DND-41 (cell line): Measurements from ENCODE around the gene PEX14.
A peak's percentile ranks its signal among the peaks of the same experiment; 100 is the strongest.

ENCODE experiments used
- ATAC-seq: fragments of 200-7000 bp; cut with Tn5 transposase; 3 replicates; pipeline ENCODE4 v1.9.1; 2021; ENCODE audit warnings: low read depth; ENCODE audit not compliant: insufficient read depth
- DNase-seq: peaks from one replicate; pipeline ENCODE4 v3.0.0-alpha.2; 2020
- H2AFZ ChIP-seq: 2 replicates; pipeline ENCODE4 v1.6.0; 2012; ENCODE audit warnings: low read depth, low read length
- H3K27ac ChIP-seq: 2 replicates; pipeline ENCODE4 v1.5.1; 2012; ENCODE audit warnings: low read length, inconsistent platforms
- H3K27me3 ChIP-seq: fragments of 200-600 bp; sonication (generic); 2 replicates; pipeline ENCODE4 v1.6.0; 2012; ENCODE audit warnings: low read length, mild to moderate bottlenecking, inconsistent platforms; ENCODE audit not compliant: insufficient read depth, poor library complexity
- H3K36me3 ChIP-seq: 2 replicates; pipeline ENCODE4 v1.5.1; 2012; ENCODE audit warnings: low read length, inconsistent platforms; ENCODE audit not compliant: insufficient read depth
- H3K4me1 ChIP-seq: 2 replicates; pipeline ENCODE4 v1.5.1; 2012; ENCODE audit warnings: mild to moderate bottlenecking, low read length; ENCODE audit not compliant: insufficient read depth
- H3K4me2 ChIP-seq: 2 replicates; pipeline ENCODE4 v1.6.0; 2012; ENCODE audit warnings: mild to moderate bottlenecking, moderate library complexity, low read length, inconsistent platforms; ENCODE audit not compliant: insufficient read depth
- H3K4me3 ChIP-seq, 2 experiments: fragments of 200-600 bp in 1 of 2; shearing (Covaris generic) in 1 of 2; 2 replicates each; pipeline ENCODE4 v1.5.1; 2012 to 2016; ENCODE audit warnings: inconsistent platforms in 2 of 2, low read length in 2 of 2, mild to moderate bottlenecking in 2 of 2, low read depth in 1 of 2, moderate library complexity in 1 of 2
- H3K79me2 ChIP-seq: 2 replicates; pipeline ENCODE4 v1.6.0; 2012; ENCODE audit warnings: low read length, inconsistent platforms; ENCODE audit not compliant: insufficient read depth
- H3K9ac ChIP-seq: 2 replicates; pipeline ENCODE4 v1.6.0; 2012; ENCODE audit warnings: low read depth, mild to moderate bottlenecking, inconsistent platforms, low read length, moderate library complexity
- H3K9me3 ChIP-seq: 2 replicates; pipeline ENCODE4 v1.5.1; 2012; ENCODE audit warnings: low read length, moderate library complexity, mild to moderate bottlenecking, inconsistent platforms; ENCODE audit not compliant: insufficient read depth, severe bottlenecking
- H4K20me1 ChIP-seq: 2 replicates; pipeline ENCODE4 v1.6.0; 2012; ENCODE audit warnings: low read length; ENCODE audit not compliant: insufficient read depth
- EZH2 ChIP-seq: IDR thresholded peaks from 3 replicates; pipeline ENCODE4 v1.6.1; 2012; ENCODE audit warnings: borderline replicate concordance, low read depth, mild to moderate bottlenecking, moderate library complexity, low read length, inconsistent platforms; ENCODE audit not compliant: severe bottlenecking
- TF ChIP-seq, protein P1 (sequence below): IDR thresholded peaks from 2 replicates; pipeline ENCODE4 v1.5.1; 2012; ENCODE audit warnings: borderline replicate concordance, low read length, moderate library complexity, mild to moderate bottlenecking; ENCODE audit not compliant: poor library complexity, severe bottlenecking; ENCODE audit errors: extremely low read depth

Gene PEX14

GRCh38 chr1:10475510-10475909 lies 760 bp downstream of the PEX14 start:
- Histone ChIP-seq H3K4me3 (peak overlapping the region; percentile 88 to 97), H4K20me1 (peaks cover 5% of the 10 kb centered on the region; the same call in 1 of the 2 replicates), H3K9me3 (no peaks in the 10 kb centered on the region), H3K79me2 (peaks cover 63% of the 10 kb centered on the region), H3K4me1 (peaks cover 55% of the 10 kb centered on the region), H3K9ac (peak overlapping the region; percentile 78), H3K27me3 (no peaks in the 10 kb centered on the region), H3K4me2 (peak overlapping the region; percentile 90), H3K36me3 (no peaks in the 10 kb centered on the region; the same call in 1 of the 2 replicates), H2AFZ (peak overlapping the region; percentile 83), H3K27ac (peak overlapping the region; percentile 83)
- ATAC-seq, result no peak
- no peak for DNase-seq
- no peak for TF ChIP-seq EZH2
- TF ChIP-seq, protein P1, sequence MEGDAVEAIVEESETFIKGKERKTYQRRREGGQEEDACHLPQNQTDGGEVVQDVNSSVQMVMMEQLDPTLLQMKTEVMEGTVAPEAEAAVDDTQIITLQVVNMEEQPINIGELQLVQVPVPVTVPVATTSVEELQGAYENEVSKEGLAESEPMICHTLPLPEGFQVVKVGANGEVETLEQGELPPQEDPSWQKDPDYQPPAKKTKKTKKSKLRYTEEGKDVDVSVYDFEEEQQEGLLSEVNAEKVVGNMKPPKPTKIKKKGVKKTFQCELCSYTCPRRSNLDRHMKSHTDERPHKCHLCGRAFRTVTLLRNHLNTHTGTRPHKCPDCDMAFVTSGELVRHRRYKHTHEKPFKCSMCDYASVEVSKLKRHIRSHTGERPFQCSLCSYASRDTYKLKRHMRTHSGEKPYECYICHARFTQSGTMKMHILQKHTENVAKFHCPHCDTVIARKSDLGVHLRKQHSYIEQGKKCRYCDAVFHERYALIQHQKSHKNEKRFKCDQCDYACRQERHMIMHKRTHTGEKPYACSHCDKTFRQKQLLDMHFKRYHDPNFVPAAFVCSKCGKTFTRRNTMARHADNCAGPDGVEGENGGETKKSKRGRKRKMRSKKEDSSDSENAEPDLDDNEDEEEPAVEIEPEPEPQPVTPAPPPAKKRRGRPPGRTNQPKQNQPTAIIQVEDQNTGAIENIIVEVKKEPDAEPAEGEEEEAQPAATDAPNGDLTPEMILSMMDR, result no peak

GRCh38 chr1:10479296-10479695 lies 4.5 kb downstream of the PEX14 start:
- Histone ChIP-seq H4K20me1 (peaks cover 10% of the 10 kb centered on the region; the same call in 1 of the 2 replicates), H3K4me3 (no peak overlapping the region), H3K9ac (no peak overlapping the region), H3K9me3 (no peaks in the 10 kb centered on the region), H3K79me2 (peaks cover 79% of the 10 kb centered on the region), H3K4me1 (peaks cover 25% of the 10 kb centered on the region), H3K27me3 (no peaks in the 10 kb centered on the region), H3K36me3 (no peaks in the 10 kb centered on the region), H3K27ac (no peak overlapping the region), H3K4me2 (no peak overlapping the region), H2AFZ (no peak overlapping the region)
- TF ChIP-seq EZH2, result no peak
- TF ChIP-seq, protein P1, result no peak
- ATAC-seq (no peak), DNase-seq (no peak)

DNA sequence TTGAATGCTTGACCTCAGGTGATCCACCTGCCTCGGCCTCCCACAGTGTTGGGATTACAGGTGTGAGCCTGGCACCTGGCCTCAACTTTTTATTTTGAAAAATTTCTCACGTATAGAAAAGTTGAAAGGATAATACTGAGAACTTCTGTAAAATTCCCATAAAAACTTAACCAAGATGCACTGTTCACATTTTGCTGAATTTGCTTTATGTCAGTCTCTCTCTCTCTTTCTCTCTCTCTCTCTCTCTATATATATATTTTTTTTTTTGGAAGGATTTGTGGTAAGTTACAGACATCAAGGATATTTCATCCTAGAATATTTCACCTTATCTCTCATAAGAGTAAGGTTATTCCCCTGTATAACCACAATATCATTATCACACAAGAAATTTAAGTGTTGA lies 5.9 kb downstream of the PEX14 start:
- Histone ChIP-seq H3K9ac (no peak overlapping the region), H3K4me1 (peaks cover 18% of the 10 kb centered on the region), H4K20me1 (peaks cover 10% of the 10 kb centered on the region; the same call in 1 of the 2 replicates), H3K4me2 (no peak overlapping the region), H3K27ac (no peak overlapping the region), H3K79me2 (peaks cover 83% of the 10 kb centered on the region), H3K27me3 (no peaks in the 10 kb centered on the region), H3K9me3 (no peaks in the 10 kb centered on the region), H3K36me3 (no peaks in the 10 kb centered on the region), H2AFZ (no peak overlapping the region), H3K4me3 (no peak overlapping the region)
- ATAC-seq (no peak), DNase-seq (no peak)
- TF ChIP-seq, protein P1, result no peak
- no peak for TF ChIP-seq EZH2

DNA sequence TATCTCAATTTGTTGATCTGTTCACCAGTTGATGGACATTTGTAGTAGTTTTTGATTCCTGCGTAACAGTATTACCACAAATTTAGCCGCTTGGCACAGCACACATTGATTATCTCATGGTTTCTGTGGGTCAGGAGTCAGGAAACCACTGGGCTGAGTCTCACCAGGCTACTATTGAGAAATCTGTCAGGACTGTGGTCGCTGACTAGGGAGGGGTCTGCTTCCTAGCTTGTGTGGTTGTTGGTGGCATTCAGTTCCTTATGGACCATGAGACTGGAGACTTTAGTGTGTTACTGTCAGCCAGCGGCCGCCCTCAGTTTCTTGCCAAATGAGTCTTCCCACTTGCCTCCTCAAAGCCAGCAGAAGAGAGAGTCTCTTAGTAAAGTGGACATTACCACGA lies 9.8 kb downstream of the PEX14 start:
- Histone ChIP-seq H2AFZ (no peak overlapping the region), H3K4me2 (no peak overlapping the region), H3K79me2 (peaks cover 65% of the 10 kb centered on the region), H3K9me3 (no peaks in the 10 kb centered on the region), H3K9ac (no peak overlapping the region), H4K20me1 (peaks cover 9% of the 10 kb centered on the region; the same call in 1 of the 2 replicates), H3K36me3 (no peaks in the 10 kb centered on the region), H3K27me3 (no peaks in the 10 kb centered on the region), H3K4me3 (no peak overlapping the region), H3K27ac (no peak overlapping the region), H3K4me1 (no peaks in the 10 kb centered on the region)
- DNase-seq (no peak), ATAC-seq (no peak)
- no peak for TF ChIP-seq EZH2
